HG03558 (cell line): Measurements from ENCODE around the gene ZNF280C.
A peak's percentile ranks its signal among the peaks of the same experiment; 100 is the strongest.

Experiments
- ATAC-seq: cut with Tn5 transposase; IDR thresholded peaks from one replicate; pipeline ENCODE4 v1.9.1; 2021; ENCODE audit warnings: moderate number of reproducible peaks; ENCODE audit not compliant: unreplicated experiment; ENCODE audit errors: extremely low read depth

ZNF280C gene

DNA sequence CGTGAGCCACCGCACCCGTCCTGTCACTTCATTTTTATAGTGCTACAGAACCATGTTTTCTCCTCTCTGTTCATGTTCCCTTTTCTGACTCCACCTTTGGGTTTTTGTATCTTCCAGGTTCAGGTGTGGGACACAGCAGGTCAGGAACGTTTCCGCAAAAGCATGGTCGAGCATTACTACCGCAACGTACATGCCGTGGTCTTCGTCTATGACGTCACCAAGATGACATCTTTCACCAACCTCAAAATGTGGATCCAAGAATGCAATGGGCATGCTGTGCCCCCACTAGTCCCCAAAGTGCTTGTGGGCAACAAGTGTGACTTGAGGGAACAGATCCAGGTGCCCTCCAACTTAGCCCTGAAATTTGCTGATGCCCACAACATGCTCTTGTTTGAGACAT is 84.5 kb downstream of the ZNF280C start:
- ATAC-seq, result no peak

DNA sequence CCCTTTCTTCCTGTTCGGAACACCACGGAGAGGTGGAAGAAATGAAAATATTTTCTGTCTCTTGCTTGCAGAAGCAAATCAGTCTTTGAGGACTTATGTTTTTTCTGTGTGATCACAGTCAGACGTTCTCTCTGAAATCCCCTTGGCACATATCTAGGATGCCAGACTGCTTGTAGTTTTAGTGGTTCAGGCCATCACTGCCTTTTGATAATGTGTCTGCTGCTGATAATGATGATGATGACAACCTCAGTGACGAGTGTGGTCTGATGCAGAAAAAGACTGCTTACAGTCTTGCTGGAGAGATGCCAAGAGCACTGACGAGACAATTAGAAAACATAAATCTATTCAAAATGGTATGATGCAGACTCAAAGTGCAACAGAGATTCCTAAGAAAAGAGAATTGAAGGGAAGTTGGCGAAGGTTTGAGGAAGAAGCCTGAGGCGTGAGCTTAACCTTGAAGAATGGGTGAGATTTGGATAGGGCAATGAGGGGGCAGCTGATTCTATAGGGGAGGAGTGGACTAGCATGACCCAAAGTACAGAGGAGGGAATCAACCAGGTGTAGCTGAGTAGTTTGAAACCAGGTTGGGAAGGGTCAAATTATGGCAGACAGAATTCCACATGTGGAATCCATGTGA is 89.0 kb downstream of the ZNF280C start:
- ATAC-seq, result no peak

DNA sequence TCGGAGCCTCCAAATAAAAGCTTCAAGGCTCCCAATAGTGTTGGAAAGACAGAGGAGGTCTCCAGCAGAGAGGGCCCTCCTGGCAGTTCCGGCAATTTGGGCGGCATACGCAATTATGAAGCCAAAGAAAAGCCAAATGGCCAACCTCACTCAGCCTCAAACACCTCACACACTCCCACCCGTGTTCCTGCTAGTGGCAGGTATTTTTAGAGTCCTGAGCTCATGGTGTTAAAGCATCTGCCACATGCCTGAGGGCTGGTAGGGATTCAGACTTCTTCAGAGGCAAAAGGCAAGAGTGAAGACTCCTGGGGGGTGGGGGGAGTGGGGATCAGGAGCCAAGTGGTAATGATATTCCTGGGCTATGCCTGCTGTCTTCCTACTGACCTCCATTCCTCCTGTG is 89.5 kb downstream of the ZNF280C start:
- no peak for ATAC-seq

GRCh38 chrX:130176942-130177341 is 91.8 kb downstream of the ZNF280C start:
- no peak for ATAC-seq

GRCh38 chrX:130176354-130176776 is 92.3 kb downstream of the ZNF280C start:
- peak; percentile 55 for ATAC-seq

GRCh38 chrX:130174937-130175336 is 93.8 kb downstream of the ZNF280C start:
- no peak for ATAC-seq

- ATAC-seq, result no peak
Observed at GRCh38 chrX:130174045-130174704, 94.5 kb downstream of the ZNF280C start.

- ATAC-seq, result no peak
Observed at GRCh38 chrX:130173190-130173895, 95.4 kb downstream of the ZNF280C start.

GRCh38 chrX:130172127-130172845 is 96.4 kb downstream of the ZNF280C start:
- ATAC-seq, result no peak

- no peak for ATAC-seq
Observed at GRCh38 chrX:130171446-130172126, 97.1 kb downstream of the ZNF280C start, which contains the start of gene RAB33A. TSS of gene RAB33A (plus strand) at chrX:130171962. CDS start at chrX:130172063, 101 bp downstream.

DNA sequence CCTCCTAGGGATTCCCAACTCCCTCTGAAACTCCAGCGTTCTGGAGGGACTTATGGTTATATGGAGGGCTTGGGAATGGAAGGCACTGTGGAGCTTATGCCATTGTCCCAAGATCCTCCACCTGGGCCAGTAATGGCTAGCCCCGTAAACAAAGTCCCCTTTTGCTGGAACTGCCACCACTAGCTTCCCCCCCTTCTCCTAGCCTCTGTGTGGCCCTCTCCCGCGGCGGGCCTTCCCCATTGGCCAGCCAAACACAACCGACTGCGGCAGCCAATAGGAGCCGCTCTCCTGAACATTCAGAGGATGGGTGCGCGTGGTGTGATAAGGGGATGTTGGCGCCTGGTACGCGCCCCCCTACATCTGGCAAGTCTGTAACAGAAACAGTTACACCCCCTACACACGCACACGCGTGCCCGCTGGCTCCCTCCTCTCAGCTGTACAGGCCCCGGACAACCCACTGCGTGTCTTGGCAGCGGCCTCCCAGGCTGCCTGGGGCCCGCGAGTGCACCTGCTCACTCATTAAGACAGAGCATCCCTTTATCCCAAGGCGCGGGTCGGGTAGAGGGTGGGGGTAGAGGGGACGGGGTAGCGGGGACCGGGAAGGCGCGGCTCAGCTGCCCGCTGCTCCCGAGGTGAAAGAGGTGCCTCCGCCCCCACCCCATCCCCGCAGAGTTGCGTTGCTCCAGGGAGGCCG is 97.8 kb downstream of the ZNF280C start:
- peak; percentile 62 for ATAC-seq

DNA sequence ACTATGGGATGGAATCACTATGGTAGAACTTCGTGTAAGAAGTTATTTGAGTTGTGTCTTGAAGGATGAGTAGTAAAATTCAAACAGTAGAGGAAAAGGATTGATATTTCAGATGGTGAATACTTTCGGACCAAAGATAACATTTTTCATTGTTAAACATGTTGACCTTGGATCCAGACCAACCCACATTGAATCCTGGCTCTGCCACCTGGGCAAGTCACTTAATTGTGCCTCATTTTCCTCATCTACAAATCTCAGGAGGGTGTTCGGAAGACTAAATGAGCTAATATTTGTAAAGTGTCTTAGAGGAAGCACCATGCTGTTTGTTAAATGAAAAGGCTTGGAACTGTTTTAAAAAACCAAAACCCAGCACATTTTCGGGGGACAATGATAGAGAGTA is 101.7 kb downstream of the ZNF280C start:
- no peak for ATAC-seq

- no peak for ATAC-seq
Observed at GRCh38 chrX:130166503-130166777, 102.3 kb downstream of the ZNF280C start.

DNA sequence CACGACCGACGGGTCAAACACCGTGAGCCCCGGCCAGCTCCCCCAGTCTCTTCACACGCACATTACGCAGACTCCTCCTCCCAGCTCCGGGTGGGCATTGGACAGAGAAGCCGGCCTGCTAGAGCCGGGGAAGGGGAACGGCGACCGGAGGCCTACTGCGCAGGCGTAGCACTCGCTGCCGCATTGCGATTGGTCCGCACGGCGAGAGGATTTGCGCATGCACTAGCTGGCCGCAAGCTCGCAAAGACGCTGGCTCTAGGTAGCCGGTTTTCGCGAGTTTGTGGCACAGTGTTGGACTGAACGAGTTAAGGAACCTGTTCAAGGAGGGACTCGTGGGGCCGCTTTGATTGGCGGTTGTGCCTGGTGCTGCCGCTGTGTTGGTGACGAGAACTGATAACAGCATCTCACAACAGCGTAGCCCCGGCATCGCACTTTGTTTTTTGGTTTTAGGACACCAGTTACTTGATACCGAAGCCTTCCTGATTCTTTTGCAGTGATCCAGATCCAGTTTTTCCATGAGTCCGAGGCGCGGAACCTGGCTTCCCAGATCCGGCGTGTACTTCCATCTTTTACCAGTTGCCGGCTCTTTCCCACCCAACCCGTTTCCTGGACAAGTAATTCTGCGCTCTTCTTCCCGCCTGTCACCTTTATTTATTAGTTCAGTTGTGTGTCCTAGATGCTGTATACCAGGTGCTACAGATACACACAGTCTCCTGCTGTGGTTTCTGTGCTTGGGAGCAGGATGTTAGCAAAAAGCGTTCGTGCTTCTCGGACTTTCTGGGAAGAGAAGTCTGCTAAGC is 102.8 kb downstream of the ZNF280C start, which contains the start of gene AIFM1:
AIFM1 (minus strand) TSS at position 139 of the 800 bp plus-strand sequence. CDS start 185 bp downstream, outside the sequence.
- ATAC-seq, result peak; percentile 83

DNA sequence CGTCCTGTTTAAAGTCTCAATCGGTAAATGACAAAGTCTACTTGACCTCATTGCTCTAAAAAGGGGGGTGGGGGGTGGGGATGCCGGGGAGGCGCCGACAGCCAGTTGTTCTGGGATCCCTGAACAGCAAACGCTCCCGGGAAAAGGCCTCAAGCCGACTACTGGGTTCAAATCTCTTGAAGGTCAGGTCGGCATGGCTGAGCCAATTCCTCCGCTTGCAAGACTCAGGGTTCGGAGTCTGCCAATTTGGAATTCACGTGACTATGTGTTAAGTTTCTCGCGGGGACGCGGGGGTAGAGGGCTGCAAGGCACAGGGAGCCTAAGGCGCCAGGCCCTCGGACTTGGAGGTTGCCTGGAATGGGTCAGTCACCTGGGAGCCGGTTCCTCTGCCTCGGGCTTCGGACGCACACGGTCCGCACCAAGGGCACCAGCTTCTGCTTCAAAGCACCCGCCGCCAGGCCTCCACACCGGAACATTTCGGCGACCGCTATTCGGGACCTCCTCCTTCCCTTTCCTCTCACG is 103.5 kb downstream of the ZNF280C start:
- ATAC-seq, result no peak

DNA sequence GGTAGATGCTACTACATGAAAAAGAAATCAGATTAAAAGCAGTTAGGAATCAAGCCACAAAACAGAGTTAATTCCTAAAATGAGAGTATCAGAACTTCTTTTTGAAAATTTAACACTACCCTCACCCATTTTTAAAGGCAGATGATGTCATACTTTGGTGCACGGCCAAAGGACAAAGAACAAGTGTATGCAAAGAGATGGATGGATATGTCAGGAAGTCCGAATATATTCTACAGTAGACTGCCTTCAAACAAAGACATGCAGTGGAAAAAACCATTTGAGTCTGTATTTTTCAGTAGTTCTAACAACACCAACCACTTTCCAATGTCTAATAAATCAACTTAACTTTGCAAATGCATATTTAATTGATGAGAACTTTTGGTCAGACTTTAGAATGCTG is 105.3 kb downstream of the ZNF280C start:
- ATAC-seq, result no peak

- no peak for ATAC-seq
Observed at GRCh38 chrX:130162094-130162735, 106.5 kb downstream of the ZNF280C start.

DNA sequence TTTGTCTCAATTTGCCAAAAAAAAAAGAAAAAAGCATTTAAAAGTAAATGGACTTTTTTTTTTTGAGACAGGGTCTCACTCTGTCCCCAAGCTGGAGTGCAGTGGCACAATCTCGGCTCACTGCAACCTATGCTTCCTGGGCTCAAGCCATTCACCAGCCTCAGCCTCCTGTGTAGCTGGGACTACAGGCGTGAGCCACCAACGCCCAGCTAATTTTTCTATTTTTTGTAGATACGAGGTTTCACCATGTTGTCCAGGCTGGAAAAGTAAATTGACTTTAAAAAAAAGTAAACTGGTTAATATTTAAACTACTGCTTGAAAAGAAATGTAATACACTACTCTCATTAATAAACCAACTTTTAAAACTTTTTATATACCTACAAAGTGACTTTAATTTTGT is 108.9 kb downstream of the ZNF280C start:
- no peak for ATAC-seq
